HG03135 (cell line): ENCODE results near the gene PCED1A.
"Not testable (repeated sequence)": the region's sequence is repeated elsewhere in the genome, so short reads cannot be mapped to it uniquely, and the experiment has no call there.

Experiments
- ATAC-seq: cut with Tn5 transposase; IDR thresholded peaks from one replicate; pipeline ENCODE4 v1.9.1; 2021; ENCODE audit warnings: mild to moderate bottlenecking, moderate library complexity; ENCODE audit not compliant: unreplicated experiment

Gene PCED1A

DNA sequence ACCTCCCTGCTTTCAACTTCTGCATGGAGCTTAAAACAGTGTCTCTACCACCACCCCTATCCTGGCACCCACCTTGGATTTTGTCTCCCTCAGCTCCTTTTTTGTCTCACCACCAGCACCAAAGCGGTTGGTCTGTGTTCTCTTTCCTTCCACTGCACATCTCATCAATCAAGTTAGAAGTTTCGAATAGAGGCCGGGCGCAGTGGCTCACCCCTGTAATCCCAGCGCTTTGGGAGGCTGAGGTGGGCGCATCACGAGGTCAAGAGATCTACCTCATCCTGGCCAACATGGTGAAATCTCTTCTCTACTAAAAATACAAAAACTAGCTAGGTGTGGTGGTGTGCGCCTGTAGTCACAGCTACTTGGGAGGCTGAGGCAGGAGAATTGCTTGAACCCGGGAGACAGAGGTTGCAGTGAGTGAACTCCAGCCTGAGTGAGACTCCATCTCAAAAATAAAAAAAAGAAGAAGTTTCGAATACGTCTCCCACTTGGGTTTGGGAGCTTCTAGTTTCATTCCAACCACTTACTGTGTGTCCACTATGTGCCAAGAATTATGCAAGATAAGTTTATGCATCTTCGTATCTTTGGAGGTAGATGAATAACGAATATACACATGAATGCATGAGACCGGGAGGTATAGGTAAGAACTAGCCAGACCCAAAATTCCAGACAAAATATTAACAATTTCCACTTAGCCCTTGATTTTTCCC lies 5.9 kb downstream of the PCED1A start:
- ATAC-seq: no peak

DNA sequence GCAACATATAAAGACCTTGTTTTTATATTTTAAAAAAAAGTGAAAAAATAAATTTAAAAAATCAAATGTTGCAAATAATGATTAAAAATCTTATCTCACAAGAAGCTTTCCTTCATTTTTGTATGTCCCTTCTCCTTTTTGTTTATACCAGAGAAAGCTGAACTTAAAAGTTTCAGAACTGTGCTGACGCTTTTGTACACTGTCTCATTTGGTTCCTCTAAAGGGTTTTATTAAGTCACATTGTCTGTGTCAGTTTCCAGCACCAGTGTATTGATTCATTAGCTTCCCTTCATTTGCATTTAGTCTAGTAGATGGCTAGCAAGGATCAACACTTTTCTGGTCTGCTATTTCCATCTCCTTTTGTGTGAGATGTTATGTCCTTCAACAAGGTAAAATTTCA lies 6.7 kb downstream of the PCED1A start:
- no peak for ATAC-seq

DNA sequence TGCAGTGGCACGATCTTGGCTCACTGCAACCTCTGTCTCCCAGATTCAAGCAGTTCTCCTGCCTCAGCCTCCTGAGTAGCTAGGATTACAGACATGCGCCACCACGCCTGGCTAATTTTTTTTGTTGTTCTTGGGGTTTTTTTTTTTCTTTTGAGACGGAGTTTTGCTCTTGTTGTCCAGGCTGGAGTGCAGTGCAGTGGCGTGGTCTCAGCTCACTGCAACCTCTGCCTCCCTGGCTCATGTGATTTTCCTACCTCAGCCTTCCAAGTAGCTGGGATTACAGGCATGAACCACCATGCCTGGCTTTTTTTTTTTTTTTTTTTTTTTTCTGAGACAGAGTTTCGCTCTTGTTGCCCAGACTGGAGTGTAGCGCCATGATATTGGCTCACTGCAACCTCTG lies 9.2 kb downstream of the PCED1A start:
- ATAC-seq: not testable (repeated sequence)

DNA sequence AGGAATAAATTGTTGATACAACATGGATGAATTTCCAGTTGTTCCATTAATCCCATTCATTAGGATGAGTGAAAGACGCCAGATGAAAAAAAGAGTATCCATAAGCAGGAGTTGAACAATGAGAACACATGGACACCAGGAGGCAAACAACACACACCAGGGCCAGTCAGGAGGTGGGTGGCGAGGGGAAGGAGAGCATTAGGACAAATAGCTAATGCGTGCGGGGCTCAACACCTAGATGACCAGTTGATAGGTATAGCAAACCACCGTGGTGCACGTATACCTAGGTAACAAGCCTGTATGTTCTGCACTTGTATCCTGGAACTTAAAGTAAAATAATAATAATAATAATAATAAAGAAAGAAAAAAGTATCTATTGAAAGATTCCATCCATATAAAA lies 11.1 kb downstream of the PCED1A start:
- ATAC-seq: no peak

DNA sequence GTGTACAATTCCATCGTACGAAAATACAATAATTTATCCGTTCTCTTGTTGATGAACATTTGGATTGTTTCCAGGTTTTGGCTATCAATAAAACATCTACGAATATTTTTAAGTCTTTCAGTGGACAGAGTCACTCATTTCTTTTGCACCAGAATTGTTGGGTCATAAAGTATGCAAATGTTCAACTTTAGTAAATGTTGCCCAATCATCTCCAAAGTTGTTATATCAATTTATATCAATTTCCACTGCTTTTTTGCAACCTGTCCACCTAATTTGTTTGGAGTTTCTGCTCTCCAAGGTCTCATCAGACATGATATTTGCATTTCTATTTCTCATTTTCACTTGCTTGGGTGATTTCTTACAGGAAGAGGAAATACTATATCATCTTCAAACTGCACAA lies 13.8 kb downstream of the PCED1A start:
- ATAC-seq: no peak

DNA sequence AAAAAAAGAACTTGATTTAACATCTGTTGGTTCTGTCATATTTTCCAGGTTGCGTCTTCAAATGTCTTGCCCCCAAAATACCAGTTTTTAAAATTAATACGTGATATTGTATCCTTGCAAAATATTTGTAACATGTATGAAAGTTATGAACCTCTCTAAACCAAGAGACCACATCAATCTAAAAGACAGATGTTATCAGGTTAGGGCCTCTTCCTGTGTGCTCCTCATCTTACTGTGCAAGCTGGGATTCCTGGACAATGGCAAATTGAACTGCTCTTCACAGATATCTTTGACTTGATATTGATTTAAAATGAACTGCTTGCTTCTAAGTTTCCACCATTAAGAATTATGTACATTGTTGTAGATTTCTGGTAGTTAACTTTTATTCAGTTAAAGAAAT lies 14.7 kb downstream of the PCED1A start:
- no peak for ATAC-seq

DNA sequence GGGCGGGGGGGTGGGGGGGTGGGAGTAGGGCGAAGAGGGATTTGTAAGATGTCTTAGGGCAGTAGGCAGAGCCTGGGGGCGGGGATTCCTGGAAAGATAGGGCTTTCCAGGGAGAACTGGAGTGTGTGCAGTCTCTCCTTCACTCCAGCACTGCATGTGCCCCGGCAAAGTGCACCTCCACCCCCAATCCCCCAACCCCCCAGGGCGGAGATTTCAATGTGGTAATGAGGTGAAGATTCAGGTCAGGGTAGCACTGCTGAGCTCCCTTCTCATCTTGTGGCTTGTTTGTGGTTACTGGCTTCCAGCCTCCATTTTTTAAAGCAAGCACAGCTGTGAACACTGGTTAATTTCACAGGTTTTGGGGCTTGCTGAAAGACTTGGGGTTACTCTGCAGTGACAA lies 18.4 kb downstream of the PCED1A start:
- ATAC-seq: no peak

DNA sequence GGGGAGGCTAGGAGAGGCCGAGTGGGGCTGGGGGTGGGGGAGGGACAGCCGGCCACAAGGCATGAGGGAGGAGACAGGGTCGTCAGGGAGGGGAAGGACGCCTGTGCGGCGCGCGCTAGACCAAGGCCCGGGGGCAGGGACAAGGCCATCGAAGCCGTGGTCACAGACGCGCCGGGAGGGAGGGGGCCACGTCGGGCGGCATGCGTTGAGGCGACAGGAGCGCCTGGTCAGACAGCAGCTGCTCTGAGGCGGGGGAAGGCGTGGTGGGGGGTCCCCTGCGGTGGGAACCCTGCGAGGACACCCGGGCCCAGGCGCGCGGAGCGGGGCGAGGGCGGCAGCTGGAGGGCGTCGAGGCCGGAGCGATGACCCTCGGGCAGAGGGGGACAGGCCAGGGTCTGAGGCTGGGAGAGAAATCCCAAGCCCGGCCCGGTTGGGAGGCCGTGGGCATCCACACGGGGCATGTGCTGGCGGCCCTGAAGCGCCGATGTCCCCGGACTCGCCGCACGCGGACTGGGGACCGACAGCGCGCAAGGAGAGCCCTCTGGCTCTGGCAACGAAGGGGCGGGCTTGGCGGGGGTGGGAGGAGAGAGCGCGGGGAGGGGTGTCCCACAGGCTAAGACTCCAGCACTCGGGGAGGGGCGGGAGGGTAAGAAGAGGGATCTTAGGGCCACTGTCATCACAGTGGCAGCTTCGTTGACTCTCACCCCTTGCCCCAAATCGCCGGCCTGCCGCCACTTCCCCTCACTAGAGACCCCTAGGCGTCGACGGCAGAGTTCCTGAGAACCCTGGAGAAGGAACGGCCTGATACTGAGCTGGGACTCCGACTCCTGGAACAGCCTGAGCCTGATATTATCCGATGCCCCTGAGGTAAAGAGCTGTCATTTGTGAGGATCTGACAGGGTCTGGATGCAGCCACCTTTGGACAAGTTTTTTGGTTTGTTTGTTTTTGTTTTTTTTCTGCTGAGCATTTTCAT lies 19.3 kb downstream of the PCED1A start:
- ATAC-seq: no peak

DNA sequence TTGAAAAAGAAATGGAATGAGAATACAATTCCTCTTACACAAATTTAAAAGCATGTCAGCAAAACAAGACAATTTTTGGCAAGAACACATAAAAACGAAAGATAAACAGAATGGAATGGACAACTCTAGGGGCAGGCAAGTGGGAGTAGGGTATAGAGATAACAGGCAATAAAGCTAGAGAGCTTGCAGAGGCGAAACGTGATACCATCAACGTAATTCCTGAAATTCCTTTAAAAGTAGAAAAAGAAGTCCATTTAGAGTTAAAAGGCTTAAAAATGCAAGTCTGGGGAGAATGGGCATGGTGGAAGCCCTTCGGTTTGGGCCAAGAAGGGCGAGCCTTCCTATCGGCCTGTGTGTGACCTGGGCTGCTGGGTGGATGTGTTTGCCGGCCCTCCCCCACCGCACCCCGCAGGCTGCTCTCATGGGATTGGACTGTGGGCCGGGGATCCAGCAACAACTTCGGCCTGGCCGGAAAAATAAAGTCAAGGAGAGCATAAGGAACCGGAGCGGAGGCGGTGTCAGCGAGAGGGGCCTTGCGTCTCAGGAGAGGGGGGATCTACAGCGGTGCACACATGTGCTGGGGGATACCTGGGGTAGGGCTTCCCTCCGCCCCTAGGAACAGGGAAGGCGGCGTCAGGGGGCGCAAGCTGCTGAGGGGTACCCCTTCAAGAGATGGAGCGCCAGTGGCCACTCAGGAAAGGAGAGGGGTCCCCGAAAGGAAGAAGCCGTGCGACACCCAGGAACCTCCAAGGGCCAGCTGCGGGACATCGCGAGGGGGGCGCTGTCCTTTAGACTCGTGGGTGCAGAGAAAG lies 20.2 kb downstream of the PCED1A start:
- no peak for ATAC-seq

DNA sequence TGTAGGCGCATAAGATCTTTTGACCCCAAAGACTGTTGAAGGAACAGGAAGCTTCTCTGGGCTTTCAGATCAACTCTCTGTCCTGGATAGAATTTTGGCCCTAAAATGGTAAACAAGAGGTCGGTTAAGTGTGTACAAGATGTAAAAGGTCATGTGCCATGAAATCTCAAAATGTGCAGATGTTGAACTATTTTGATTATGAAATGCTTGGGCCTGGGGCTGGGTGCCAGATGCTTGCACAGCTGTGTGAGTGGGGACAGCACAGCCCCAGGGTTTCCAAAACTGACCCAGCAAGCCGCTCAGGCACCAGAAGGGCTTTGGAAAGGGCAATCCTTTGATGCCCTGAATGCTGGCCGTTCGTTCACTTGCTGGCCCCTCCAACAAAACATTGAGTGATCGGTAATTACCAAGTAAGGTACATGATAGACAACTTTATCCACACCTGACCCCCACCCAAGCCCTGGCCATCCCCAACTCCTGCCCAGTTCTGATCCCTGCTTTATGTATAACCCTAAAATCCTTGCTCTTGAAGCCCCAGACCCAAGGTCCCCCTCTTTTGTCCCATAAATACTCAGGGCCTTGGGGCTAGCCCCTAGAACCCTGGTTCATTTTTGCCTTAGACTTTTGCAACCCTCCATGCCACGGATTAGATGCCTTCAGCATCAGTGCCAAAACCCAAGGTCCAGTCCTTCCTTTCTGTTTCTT lies 22.4 kb downstream of the PCED1A start:
- no peak for ATAC-seq

DNA sequence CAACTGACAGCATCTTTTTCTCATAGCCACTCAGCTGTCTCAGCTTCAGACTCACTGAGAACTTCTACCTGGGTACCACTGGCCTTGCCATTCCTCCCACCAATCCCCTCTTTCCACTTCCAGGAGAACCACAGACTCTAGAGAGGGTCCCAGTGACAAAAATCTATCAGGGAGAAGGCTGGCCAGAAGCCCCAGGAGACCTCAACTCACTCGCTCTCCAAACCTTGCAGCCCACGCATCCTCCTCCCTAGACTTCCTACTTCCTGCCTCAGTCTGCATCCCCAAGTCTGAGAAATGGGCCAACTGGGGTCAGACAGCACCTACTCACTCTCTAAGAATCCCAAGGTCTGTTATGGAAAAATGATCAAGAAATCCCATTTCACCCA lies 23.1 kb downstream of the PCED1A start:
- ATAC-seq: no peak

DNA sequence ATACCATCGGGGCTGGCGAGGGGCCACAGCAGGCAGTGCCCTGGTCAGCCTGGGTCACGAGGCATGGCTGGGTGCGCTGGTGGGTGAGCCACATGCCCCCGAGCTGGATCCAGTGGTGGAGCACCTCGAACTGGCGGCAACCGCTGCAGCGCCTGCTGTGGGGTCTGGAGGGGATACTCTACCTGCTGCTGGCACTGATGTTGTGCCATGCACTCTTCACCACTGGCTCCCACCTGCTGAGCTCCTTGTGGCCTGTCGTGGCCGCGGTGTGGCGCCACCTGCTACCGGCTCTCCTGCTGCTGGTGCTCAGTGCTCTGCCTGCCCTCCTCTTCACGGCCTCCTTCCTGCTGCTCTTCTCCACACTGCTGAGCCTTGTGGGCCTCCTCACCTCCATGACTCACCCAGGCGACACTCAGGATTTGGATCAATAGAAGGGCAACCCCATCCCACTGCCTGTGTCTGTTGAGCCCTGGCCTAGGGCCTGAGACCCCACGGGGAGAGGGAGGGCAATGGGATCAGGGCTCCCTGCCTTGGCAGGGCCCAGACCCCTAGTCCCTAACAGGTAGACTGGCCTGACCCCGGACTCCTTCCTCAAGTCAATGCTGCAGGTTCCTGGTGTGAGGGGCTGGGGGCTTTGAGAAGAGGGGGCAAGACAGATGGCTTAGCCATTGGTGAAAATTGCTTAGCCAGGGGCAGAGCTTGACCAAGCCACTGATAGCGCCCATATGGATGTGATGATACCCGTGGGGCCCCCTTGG lies 23.7 kb downstream of the PCED1A start:
- no peak for ATAC-seq

DNA sequence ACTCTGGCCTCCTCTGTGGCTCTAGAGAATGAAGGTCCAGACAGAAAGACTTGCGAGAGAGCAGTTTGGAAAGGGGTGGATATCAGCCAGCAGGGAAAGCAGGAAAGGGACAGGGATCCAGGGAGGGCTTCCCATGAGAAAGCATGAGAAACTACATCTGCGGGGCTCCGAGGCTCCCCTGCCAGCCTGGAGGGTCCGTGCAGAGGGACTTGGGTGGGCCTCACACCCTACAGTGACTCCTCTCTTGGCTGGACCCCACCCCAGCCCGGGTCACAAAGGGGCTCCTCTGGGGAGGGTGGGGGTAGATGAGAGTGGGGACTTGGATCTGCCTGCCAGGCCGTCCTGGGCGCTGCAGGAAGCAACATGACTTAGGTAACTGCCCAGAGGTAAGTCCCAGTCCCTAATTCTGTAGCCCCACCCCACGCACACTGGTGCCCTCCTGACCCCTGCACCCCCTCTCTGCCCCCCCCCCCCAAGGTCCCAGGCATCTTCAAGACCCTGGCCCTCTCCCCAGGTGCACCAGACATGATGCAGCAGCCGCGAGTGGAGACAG lies 24.3 kb downstream of the PCED1A start, which contains the start of gene TMEM239:
TMEM239 (plus strand) TSS at position 335 of the 553 bp plus-strand sequence; CDS start at position 526, 191 bp downstream.
- ATAC-seq: no peak

DNA sequence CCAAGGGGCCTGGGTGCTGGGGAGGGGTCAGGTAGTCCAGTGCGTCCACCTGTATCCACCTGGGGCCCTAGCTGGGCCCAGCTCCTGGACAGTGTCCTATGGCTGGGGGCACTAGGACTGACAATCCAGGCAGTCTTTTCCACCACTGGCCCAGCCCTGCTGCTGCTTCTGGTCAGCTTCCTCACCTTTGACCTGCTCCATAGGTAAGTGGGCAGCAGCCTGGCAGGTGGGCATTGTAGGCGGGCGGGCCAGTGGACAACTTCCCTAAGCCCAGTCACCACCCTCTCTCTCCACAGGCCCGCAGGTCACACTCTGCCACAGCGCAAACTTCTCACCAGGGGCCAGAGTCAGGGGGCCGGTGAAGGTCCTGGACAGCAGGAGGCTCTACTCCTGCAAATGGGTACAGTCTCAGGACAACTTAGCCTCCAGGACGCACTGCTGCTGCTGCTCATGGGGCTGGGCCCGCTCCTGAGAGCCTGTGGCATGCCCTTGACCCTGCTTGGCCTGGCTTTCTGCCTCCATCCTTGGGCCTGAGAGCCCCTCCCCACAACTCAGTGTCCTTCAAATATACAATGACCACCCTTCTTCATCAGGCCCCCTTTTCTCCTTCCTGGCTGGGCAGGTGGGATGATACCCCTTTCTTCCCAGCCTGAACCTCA lies 25.1 kb downstream of the PCED1A start:
- no peak for ATAC-seq

DNA sequence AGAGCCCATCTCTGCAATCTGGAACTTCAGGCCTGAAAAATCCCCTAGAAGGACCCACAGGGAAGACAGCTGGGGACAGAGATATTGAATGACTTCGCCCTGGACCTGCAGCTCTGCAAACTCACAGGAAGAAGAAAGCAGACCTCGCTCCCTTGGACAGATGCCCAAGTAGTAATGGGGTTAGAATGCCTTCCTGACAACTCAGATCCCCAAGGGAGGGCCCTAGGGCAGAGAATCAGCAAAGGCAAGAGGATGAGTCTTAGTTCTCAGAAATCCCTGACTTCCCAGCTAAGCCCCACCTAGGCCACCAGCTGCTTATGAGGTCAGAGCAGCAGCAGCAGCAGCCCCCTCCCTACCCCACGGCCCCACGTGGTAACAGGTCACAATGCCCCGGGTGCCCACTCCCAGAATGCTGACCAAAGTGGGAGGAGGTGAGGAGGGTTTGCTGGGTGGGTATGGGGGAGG lies 25.8 kb downstream of the PCED1A start, which contains the start of gene C20orf141:
C20orf141 (plus strand) TSS at position 401 of the 465 bp plus-strand sequence. CDS start 198 bp downstream, outside the sequence.
- ATAC-seq: no peak

DNA sequence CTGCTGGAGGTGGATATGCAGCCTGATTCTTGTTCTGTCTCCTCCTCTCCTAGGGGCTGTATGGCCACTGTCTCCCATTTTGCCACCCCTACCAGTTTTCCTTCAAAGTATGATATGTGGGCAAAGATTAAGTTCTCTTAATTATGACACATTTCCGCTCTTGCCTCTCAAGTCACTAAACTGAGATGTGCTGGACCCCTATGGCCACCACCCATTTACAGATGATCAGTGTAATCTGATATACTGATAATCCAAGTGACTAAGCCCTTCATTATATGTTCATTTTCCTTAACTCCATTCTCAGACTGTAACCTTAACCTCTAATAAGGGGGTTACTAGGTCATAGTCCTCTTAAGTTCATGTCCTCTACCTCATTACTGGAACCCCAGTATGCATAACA lies 26.4 kb downstream of the PCED1A start:
- no peak for ATAC-seq

DNA sequence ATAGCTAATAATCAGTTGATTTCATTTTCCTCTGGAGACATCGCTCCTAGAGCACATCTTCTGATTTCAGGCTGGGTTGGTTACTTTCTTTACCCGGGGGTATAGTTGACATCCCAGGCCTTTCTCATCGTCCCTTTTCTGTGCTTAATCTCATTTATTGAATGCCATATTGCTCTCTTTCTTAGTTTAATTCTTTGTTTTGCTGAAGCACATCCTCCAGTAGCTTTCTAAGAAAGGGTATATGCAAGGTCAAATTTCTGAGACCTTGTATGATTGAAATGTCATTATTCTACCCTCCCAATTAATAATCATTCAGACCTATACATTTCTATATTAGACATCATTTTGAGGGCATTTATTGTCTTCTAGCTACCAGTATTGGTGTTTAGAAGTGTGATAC lies 28.3 kb downstream of the PCED1A start:
- ATAC-seq: no peak

DNA sequence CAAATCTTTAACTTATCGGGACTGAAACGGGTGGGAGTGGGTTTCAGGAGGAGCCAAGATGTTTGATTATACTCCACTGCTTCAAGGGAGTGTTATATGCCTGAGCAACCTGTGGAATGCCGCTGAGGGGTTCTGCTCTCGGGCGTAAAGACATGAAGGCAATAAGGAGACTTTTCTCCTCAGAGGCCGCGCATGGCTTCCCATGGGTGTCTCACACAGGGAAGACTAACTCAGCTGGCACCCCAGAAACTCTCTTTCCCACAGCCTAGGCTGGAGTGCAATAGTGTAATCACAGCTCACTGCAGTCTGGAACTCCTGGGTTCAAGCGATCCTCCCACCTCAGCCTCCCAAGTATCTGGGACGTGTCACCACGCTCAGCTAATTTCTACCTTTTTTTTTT lies 30.8 kb downstream of the PCED1A start:
- ATAC-seq: no peak

DNA sequence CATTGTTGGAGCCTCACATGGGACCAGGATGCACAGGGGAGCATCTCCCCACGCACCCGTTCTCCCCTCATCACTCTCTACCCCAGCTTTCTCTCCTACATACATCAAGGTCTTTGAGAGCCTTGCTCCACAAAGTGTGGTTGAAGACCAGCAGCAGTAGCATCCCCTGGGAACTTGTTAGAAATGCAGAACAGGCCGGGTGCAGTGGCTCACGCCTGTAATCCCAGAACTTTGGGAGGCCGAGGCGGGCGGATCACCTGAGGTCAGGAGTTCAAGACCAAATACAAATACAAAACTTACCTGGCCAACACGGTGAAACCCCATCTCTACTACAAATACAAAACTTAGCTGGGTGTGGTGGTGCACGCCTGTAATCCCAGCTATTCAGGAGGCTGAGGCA lies 32.5 kb downstream of the PCED1A start:
- not testable (repeated sequence) for ATAC-seq
